NCI-H2029 treated with DMSO at 0.1 percent for 48 hours (cell line): ENCODE measurements around the gene KRT7.
"Not testable (repeated sequence)": the region's sequence is repeated elsewhere in the genome, so short reads cannot be mapped to it uniquely, and the experiment has no call there.

Experiments used
- DNase-seq: peaks from one replicate; lab custom pipeline; 2025; lab: John Stamatoyannopoulos, UW

The KRT7 gene

GRCh38 chr12:52229836-52230343 lies 3.2 kb upstream of the KRT7 start:
- no peak for DNase-seq

- DNase-seq: peak; percentile 60
Measured at GRCh38 chr12:52230364-52231281, 2.4 kb upstream of the KRT7 start.

- no peak for DNase-seq
Measured at GRCh38 chr12:52231305-52232202, 1.5 kb upstream of the KRT7 start.

GRCh38 chr12:52232203-52232673 lies 805 bp upstream of the KRT7 start:
- DNase-seq: no peak

- DNase-seq: no peak
Measured at GRCh38 chr12:52233462-52234207, 592 bp downstream of the KRT7 start.

- DNase-seq: no peak
Measured at GRCh38 chr12:52234223-52234810, 1.3 kb downstream of the KRT7 start.

- no peak for DNase-seq
Measured at GRCh38 chr12:52235001-52235764, 2.1 kb downstream of the KRT7 start.

- peak; percentile 61 for DNase-seq
Measured at GRCh38 chr12:52235822-52236361, 2.8 kb downstream of the KRT7 start.

GRCh38 chr12:52236386-52237050 lies 3.5 kb downstream of the KRT7 start:
- DNase-seq: no peak

GRCh38 chr12:52238207-52238840 lies 5.3 kb downstream of the KRT7 start:
- DNase-seq: no peak

- DNase-seq: no peak
Measured at GRCh38 chr12:52238916-52239646, 6.0 kb downstream of the KRT7 start.

- DNase-seq: no peak
Measured at GRCh38 chr12:52239767-52240166, 6.7 kb downstream of the KRT7 start.

- DNase-seq: not testable (repeated sequence)
Measured at GRCh38 chr12:52240247-52240646, 7.2 kb downstream of the KRT7 start.

- no peak for DNase-seq
Measured at GRCh38 chr12:52241205-52241842, 8.3 kb downstream of the KRT7 start.

GRCh38 chr12:52242442-52243258 lies 9.6 kb downstream of the KRT7 start:
- no peak for DNase-seq

GRCh38 chr12:52243259-52243855 lies 10.3 kb downstream of the KRT7 start:
- DNase-seq: no peak
